ENCODE results near the gene GRM5.
"Not testable (repeated sequence)": the region's sequence is repeated elsewhere in the genome, so short reads cannot be mapped to it uniquely, and the experiment has no call there.

The GRM5 gene

DNA sequence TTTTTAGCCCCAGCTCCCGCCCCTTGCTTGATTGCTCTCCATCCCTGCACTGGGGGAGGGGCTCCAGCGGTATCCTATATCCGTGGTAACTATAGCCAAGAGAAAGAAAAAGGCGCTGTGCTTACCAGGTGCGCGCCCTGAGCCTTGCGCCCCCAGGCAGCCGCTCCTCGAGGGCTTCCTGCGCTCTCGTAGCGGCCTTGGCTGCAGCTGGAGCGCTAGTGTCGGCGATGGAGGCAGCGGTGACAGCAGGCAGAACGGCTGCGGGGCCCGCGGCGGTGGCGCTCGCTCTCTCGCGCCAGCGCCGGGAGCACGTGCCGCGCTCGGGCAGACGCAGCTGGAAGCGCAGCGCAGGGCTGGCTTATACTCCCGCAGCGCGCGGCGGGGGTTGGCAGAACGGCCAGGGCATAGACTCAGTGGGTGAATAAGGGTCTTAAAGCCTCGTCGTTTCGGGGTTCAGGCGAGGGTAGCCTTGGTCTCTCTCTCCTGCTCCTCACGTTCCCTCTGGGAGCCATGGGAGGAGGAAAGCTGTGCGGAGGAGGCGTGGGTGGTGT, at the start of gene GRM5:
Gene GRM5, minus strand, starts transcription at position 332 of the 551 bp plus-strand sequence. CDS start 18,110 bp downstream, outside the sequence.
- not testable (repeated sequence) for DNase-seq (ENCODE audit: low read depth in 2 of 2)

DNA sequence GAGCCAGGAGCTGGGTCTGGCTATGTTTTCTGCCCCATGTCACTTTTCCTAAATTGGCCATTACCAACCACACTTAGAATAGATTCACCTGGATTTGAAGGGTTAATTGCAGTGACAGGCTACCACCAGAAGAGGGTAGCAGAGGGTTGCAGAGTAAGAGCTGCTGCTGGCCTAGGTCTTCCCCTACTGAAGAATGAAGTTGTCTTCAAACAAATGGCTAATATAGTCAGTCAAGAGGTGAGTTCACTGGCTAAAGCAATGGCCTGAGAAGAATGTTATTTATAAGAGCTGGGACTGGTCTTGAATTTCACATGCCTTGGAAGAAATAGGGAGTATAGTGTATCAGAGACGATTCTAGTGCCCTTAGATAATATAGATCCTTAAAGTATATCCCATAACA, 32.2 kb upstream of the GRM5 start:
- DNase-seq (ENCODE audit: low read depth in 2 of 2) = not testable (repeated sequence)

DNA sequence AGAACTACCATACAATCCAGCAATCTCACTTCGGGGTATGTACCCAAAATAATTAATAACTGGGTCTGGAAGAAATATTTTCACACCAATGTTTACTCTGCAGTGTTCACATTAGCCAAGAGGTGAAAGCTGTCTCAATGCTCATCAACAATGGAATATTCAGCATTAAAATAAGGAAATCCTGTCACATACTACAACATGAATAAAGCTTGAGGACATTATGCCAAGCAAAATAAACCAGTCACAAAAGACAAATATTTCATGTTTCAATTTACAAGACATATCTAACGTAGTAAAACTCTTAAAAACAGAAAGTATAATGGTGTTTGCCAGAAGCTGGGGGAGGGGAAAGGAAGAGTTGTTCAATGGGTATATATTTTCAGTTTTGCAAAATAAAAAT, 28.0 kb upstream of the GRM5 start:
- not testable (repeated sequence) for DNase-seq (ENCODE audit: low read depth in 2 of 2)

DNA sequence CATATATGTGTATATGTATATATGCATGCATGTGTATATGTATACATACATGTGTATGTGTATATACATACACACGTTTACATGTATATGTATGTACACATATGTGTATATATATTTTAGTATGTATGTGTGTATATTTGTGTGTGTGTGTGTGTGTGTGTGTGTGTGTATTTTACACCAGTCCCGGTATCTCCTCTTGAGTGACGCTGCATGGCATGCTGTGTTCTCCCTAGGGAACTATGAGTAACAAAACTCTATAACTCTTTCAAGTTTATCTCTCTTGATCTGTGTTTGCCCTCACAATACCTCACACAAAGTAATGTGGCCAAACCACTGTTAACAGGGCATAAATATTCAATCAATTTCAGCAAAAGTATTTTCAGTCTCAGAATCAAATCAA, 19.2 kb upstream of the GRM5 start:
- DNase-seq (ENCODE audit: low read depth in 2 of 2) = not testable (repeated sequence)

DNA sequence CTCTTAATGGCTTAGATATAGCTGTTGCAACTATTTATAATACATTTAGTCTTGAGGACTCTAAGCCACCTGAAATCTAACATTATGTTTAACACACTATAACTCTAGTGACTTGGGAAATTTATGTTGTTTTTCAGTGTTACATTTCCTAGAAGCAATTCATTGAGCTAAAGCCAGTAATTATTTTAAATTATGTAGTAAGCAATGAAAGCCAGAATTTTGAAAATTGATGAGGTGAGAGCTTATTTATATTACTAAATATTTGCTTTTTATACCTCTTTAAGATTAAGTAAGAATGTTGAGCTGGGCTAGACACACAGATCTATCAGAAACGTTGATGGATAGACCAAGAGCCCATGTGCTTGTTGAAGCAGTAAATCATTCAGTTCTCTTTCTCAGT, 5.1 kb upstream of the GRM5 start:
- not testable (repeated sequence) for DNase-seq (ENCODE audit: low read depth in 2 of 2)

DNA sequence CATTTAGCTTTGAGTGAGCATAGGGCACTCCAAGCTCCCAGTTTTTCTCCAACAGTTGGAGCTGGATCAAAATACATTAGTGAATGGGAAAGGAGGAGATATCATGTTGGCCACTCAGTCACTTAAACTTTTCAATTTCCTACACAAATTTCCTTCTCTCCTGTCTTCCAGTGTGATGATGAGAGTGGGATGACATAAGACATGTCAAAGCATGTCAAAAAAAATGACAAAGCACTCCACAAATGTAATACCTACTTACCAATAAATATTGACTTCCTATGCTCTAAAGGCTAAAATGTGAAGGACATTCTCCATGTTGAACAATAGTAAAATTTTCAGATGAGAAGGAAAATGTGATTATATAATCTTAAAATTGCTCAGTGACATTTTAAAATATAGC, 1.5 kb upstream of the GRM5 start:
- DNase-seq (ENCODE audit: low read depth in 2 of 2) = no peak

DNA sequence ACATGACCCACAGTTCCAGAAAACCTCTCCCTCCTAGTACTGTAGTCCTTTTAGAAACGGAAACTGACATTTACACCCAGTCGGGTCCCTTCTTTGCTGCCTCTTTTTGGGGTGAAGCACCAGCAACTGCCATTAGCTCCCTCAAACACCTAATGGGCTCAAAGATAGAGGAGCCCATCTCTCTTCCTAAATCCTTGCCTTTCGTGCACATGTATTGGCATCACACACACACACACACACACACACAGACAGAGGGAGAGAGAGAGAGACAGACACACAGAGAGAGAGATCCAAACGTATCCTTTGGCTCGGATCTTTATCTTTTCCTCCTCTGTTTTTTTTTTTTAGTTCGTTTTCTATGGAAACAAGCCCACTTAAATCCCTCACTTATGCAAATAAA, 716 bp downstream of the GRM5 start:
- DNase-seq (ENCODE audit: low read depth in 2 of 2) = no peak

DNA sequence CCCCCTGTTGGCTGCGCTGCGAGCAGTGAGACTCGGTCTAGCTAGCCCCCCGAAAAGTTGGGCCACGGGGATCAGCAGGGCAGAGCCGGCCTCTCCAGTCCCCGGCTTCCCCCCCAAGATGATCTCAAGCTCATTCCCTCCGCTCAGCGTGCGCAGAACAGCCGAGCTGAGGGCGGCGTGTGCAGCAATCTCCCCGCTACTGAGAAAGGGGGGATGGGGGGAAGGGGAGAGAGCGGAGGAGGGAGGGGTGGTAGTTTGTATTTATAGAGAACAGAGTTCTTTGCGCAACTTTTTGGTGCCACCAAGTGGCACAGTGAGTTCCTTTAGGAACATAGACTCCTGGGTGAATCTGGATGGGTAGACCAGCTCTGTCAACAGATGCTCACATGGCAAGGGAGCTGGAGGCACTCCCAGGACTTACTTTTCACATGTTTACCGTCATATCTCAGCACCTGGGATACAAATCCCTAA, 2.3 kb downstream of the GRM5 start:
- not testable (repeated sequence) for DNase-seq (ENCODE audit: low read depth in 2 of 2)

DNA sequence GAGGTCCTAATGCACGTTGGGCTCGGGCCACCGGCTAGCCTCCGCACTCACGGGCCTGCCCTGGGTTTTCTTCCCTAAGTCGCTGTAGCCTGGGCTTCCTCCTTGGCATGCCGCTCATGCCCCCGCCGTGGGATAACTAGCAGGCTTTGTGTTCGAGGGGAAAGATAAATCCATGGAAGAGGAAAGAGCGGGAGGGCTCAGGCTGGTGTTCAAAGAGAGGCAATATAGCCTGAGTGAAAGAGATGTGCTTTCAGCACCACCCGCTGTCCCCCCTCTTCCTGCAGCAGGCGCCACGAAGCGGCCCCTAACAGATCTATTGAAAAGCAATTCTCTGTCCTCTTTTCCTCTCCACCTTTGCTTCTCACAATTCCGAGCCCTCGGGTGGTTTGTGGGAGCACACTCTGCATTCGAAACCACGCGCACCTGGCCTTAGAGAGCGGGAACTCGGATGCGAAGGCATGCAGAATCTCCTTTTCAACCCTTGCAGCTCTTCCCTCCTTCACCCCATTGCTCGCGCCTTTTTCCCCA, 2.9 kb downstream of the GRM5 start:
- DNase-seq (ENCODE audit: low read depth in 2 of 2) = not testable (repeated sequence)

DNA sequence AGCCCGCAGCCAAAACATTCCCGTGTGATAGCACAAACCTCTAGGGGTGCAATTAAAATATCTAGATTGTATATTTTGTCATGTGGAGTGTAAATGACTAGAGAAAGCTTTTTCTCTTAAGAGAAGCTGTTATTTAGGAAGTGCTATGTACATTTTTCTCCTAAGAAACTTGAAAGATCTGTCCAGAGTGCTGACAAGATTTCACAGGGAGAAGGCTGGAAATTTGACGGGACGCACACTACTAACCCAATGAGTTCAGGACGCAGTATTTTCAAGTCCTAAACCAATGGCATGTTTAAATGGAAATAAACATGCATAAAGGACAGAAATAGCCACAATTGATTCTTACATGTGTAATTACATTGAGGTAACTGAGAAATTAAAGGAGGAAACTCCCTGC, 3.9 kb downstream of the GRM5 start:
- not testable (repeated sequence) for DNase-seq (ENCODE audit: low read depth in 2 of 2)

DNA sequence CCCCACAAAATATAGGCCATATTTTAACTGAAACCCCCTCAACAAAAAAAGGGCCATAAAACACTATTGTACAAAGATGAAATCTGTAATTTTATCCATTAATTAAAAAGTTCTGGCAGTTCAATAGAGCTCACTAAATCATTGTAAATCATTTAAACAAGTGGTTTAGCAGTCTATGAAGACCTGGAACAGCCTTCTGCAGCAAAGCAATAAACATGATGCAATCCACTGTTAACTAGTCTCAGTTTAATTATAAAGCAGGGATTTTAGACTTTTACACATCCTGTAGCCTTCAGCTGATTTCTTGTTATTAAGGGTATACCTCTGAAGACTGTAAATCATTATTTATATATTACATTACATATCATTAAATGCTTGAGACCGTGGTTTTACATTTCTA, 8.4 kb downstream of the GRM5 start:
- DNase-seq (ENCODE audit: low read depth in 2 of 2) = not testable (repeated sequence)

DNA sequence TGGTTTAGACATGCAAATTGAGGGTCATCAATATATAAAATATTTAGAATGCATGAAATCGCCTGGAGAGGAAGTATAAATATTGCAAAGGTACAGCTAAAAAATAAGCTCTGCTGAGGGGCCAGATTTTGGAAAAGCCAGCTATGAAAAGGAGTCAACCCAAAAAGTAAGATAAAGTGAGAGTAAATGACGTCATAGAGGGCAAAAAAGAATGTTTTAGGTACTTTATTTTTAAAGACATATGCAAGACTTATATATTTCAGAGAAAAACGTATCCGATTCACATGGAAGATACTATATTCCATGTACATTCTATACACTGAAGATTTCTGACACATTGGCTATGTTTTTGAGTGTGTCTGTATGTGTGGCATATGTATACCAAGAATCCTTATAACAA, 13.6 kb downstream of the GRM5 start:
- DNase-seq (ENCODE audit: low read depth in 2 of 2) = no peak

DNA sequence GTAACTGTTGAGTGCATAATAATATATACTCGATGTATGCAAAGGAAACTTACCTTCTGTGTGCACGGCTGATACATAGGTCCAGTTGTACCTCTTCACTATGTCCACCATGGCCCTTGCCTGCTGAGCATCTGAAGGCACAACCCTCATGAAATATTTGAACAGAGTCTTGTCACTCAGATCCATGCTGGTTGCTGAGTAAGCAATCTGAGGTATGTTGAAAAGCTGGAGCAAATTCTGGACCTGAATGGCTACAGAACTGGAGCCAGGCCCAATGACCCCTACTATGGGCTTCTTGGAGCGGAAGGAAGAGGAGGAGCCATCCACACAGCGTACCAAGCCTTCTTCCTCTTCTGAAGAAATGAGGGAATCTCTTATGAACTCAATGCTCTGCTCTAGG, 18.6 kb downstream of the GRM5 start:
- not testable (repeated sequence) for DNase-seq (ENCODE audit: low read depth in 2 of 2)

DNA sequence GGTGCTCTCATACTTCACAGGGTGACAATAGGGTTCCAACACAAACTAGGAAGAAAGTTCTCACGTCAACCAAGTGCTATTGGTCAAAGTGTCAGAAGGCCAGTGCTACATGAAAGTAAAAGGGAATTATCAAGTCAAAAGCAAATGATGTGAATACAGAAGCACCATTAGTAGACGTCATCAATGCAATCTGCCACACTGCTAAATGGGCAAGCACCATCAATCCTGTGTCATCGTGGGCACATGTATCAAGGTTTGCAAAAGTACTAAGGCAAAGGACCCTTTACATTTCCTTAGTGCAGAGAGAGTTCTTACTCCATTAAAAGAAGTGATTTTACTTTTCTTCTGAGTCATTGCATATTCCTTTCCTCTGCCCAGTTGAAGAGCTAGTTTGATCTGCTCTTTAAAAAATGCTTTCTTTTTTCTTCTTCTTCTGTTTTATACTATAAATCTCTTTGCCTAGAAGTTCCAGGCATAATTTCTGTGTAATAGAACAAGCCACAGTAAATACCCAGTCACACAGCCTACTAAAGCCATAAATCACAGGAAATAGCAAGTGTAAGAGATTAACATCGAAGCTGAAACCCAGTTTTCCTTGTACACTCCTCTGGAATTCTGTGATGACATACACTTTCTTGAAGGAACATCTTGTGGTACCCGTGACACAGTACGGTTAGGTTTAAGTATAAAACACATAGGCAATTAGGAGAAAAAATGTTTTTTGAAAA, 21.8 kb downstream of the GRM5 start:
- not testable (repeated sequence) for DNase-seq (ENCODE audit: low read depth in 2 of 2)

DNA sequence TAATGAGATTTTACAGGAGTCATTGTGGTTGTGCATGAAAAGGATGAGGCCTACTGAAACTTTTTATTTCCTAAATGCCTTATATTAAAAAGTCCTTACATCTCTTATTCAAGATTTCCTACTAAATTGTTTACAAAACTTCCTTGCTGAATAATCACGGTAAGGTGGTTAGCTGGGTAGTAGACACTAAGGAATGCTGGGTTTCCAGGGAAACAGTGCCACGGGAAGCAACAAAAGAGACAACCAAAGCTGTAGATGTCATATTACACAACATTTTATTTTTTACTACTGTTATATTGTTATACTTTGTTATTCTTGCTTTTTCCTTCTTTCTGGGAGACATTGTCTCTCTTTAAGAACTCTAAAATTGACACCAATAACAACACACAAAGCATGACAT, 36.1 kb downstream of the GRM5 start:
- DNase-seq (ENCODE audit: low read depth in 2 of 2) = not testable (repeated sequence)

DNA sequence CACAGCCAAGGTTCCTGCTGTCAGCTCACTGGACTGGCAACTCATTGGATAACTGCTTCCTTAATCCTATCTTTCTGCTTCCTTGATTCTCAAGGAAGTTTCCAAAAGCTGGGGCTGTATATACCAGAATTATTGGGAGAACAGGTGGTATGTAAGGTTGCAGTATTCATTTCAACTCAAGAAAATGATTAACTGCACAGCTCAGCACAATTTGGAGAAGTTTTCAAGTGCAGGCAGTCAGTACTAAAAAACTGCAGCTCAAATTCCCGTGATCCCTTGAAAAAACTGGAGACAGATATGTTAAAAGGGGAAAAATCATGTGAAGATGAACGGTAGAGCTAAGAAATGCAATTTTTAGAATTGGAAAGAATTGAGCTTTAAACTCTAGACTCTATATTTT, 44.4 kb downstream of the GRM5 start:
- DNase-seq (ENCODE audit: low read depth in 2 of 2) = no peak

DNA sequence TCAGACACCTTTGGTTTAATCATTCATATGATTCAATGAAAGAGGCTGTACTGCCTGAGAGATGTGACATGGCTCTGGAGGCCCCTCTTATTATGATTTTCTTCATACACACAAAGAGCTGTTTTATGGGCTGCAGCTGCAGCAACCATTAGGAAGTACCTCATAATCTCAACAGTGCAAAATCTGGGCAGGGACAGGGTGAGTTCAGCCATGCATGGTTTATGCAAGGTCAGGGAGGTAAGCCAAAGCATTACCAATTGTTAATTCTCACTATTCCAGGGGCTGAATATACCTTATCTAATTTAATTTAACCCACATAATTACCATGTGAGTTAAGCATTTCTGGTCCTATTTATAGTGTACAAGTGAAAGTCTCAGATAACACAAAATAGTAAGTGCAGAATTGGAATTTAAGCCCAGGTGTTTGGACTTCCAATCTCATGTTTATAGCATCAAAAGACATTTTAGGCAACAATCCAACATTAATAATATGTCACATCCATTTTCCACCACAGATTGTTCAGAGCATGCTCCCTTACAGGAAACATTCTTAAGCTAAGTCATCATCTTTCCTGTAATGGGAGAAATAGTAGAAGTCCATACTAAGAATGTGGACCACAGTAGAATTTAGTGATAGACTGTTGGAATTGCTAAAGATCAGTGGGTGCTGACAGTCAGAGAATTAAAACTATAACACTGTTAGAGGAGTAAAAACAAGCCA, 45.8 kb downstream of the GRM5 start:
- DNase-seq (ENCODE audit: low read depth in 2 of 2) = not testable (repeated sequence)

DNA sequence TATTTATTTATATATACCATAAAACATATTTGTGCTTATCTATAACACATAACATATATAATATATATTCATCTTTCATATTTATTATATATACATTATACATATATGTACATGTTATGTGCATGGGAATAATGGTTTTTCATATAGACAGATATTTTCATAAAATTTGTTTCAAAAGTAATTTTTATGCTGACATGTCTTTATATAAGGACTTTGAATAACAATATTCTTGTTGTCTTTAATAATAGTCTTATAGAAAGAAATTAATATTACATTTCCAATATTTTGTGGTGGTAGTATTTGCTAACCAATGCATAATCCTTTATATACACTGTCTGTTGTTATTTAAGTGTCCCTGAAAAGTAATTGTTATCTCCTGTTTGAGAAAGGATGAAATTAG, 49.6 kb downstream of the GRM5 start:
- DNase-seq (ENCODE audit: low read depth in 2 of 2) = no peak

DNA sequence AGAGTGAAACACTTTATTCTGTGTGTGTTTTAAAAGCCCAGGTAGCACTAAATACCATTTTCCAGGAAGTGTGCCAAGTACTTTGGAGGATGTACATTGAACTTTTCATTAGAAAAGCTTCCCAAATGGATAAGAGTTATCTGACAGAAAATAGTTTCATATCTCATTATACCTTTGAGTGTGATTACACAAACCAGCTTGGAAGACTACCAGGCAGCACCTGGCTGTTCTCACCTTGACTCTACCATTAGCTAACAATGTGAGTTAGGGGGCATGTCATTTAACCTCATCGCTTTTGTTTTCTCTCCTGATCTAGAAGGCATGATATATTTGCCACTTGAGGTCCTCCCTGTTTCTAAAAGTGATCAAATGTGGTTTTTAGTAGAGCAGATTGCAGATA, 50.2 kb downstream of the GRM5 start:
- DNase-seq (ENCODE audit: low read depth in 2 of 2) = no peak

DNA sequence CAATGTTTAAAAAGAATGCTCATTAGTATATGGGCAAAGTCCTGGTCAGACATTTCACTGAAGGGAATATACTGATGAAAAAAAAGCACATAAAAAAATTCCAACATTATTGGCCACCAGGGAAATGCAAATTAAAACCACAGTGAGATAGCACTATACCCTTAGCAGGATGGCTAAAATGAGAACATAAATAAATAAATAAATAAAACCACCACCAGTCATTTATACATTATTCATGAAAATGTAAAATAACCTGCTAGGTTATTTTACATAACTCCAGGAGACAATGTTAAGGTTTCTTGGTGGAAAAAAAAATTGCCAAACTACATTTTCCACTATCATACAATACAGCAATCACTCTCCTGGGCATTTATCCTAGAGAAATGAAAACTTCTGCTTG, 64.9 kb downstream of the GRM5 start:
- not testable (repeated sequence) for DNase-seq (ENCODE audit: low read depth in 2 of 2)

DNA sequence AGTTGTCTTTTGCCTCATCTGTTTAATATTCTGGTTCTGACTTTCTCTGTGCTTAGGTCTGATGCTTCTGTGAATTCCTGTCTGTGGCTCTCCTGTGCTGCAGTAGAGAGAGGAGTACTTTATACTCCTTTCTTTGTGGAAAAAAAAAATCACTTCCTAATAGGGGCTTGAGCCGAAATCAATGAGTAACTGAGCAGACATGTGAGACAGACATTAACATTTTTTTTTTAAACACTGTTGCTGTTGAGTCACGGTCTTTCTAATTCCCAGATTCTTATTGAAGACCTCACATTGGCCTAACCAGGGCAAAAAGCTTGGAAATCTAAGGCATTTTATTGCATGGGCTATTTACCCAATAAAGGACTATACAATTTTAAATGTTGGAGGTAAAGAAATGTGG, 86.1 kb downstream of the GRM5 start:
- DNase-seq (ENCODE audit: low read depth in 2 of 2) = no peak

DNA sequence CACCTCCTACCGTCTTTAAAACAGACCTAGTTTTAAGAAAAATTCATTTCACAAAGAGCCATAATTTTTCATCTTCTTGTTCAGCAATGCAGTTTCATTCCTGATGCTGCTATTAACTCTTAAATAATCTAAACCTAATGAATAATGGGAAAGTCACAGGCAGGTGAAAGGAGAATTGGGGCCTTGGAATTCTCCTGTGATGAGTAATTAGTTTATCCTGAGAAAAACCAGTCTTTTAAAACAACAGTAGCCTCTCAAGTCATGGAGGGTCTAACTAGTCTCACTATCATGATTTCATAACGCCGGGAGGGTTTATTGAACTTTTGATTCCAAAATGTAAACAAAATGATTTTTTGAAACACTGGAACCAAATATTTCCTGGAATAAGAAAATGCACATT, 86.8 kb downstream of the GRM5 start:
- not testable (repeated sequence) for DNase-seq (ENCODE audit: low read depth in 2 of 2)

DNA sequence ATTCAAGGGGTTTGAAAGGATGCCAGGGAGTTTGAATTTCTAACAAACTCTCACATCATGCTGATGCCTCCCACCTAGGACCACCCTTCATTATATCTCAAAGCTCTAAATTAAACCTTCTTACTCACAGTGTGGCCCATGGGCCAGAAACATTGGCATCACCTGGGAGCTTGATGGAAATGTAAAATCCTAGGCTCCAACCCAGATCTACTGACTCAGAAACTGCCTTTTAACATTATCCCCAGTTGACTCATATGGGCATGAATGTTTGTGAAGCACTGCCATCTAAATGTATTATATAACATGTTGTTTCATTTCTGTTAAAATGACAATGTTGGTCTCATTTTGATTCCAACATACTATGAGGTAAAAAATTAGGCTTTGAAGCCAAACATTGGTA, 90.3 kb downstream of the GRM5 start:
- DNase-seq (ENCODE audit: low read depth in 2 of 2) = not testable (repeated sequence)
